ENCODE data around the gene THNSL1.

Gene THNSL1

GRCh38 chr10:25075825-25076224 lies 59.4 kb downstream of the THNSL1 start:
- CTCF ChIA-PET, result interaction anchor here (1.3 to 5.8 kb wide), 2 partner anchors 9 to 36 kb away, joined by 5 to 78 read pairs; no protein-coding TSS in a partner anchor
- H3K4me3 ChIP-seq (ENCODE audit: low read depth, low read length), result no peak overlapping the region
- POLR2A ChIA-PET, result no interaction called here
- no peak for TF ChIP-seq CTCF (IDR thresholded peaks at IDR 0.05; ENCODE audit: insufficient read depth, low read length, missing control alignments)
- no peak for DNase-seq (ENCODE audit: low read depth, low spot score)

Data from AG04449 (cell line).